Measurements from ENCODE around the gene SRGAP3.

SRGAP3 gene

GRCh38 chr3:9064850-9065249, 184.6 kb downstream of the SRGAP3 start:
- H3K36me3 ChIP-seq (replicated peaks) = no peaks in the 10 kb centered on the region
- H3K27me3 ChIP-seq (ENCODE audit: low read depth) = no peaks in the 10 kb centered on the region
- no peaks in the 10 kb centered on the region for H3K4me1 ChIP-seq
- no peak for DNase-seq (ENCODE audit: low spot score in 2 of 2)
- no peak overlapping the region for H3K4me3 ChIP-seq
- H3K9me3 ChIP-seq = no peaks in the 10 kb centered on the region
- in situ Hi-C loops (cut with MboI; ENCODE audit: low sequenced_read_pairs) = loop anchor here (5.0 kb wide), 1 partner anchor 93 kb away; no protein-coding TSS in a partner anchor

- no peak overlapping the region for H3K4me3 ChIP-seq
- H3K27me3 ChIP-seq (ENCODE audit: low read depth) = no peaks in the 10 kb centered on the region
- H3K36me3 ChIP-seq (replicated peaks) = no peaks in the 10 kb centered on the region
- in situ Hi-C loops (cut with MboI; ENCODE audit: low sequenced_read_pairs) = no loop called here
- H3K4me1 ChIP-seq = no peaks in the 10 kb centered on the region
- DNase-seq (ENCODE audit: low spot score in 2 of 2) = no peak
- H3K9me3 ChIP-seq = no peaks in the 10 kb centered on the region
Observed at GRCh38 chr3:9064251-9064650, 185.2 kb downstream of the SRGAP3 start.

GRCh38 chr3:9062570-9062969, 186.9 kb downstream of the SRGAP3 start:
- no peak for DNase-seq (ENCODE audit: low spot score in 2 of 2)
- Histone ChIP-seq H3K4me1 (no peaks in the 10 kb centered on the region), H3K36me3 (replicated peaks) (no peaks in the 10 kb centered on the region), H3K9me3 (no peaks in the 10 kb centered on the region), H3K27me3 (ENCODE audit: low read depth) (no peaks in the 10 kb centered on the region), H3K4me3 (no peak overlapping the region)
- in situ Hi-C loops (cut with MboI; ENCODE audit: low sequenced_read_pairs) = no loop called here

GRCh38 chr3:9061634-9062033, 187.8 kb downstream of the SRGAP3 start:
- H3K27me3 ChIP-seq (ENCODE audit: low read depth) = no peaks in the 10 kb centered on the region
- DNase-seq (ENCODE audit: low spot score in 2 of 2) = no peak
- no peak overlapping the region for H3K4me3 ChIP-seq
- no peaks in the 10 kb centered on the region for H3K9me3 ChIP-seq
- no peaks in the 10 kb centered on the region for H3K4me1 ChIP-seq
- no peaks in the 10 kb centered on the region for H3K36me3 ChIP-seq (replicated peaks)
- in situ Hi-C loops (cut with MboI; ENCODE audit: low sequenced_read_pairs) = no loop called here

GRCh38 chr3:9059489-9060400, 189.7 kb downstream of the SRGAP3 start:
- Histone ChIP-seq H3K4me1 (no peaks in the 10 kb centered on the region), H3K36me3 (replicated peaks) (no peaks in the 10 kb centered on the region), H3K27me3 (ENCODE audit: low read depth) (no peaks in the 10 kb centered on the region), H3K4me3 (no peak overlapping the region), H3K9me3 (no peaks in the 10 kb centered on the region)
- in situ Hi-C loops (cut with MboI; ENCODE audit: low sequenced_read_pairs) = no loop called here
- no peak for DNase-seq (ENCODE audit: low spot score in 2 of 2)

GRCh38 chr3:9056581-9056980, 192.9 kb downstream of the SRGAP3 start:
- no peaks in the 10 kb centered on the region for H3K4me1 ChIP-seq
- no peak for DNase-seq (ENCODE audit: low spot score in 2 of 2)
- no peaks in the 10 kb centered on the region for H3K9me3 ChIP-seq
- H3K36me3 ChIP-seq (replicated peaks) = no peaks in the 10 kb centered on the region
- in situ Hi-C loops (cut with MboI; ENCODE audit: low sequenced_read_pairs) = no loop called here
- H3K27me3 ChIP-seq (ENCODE audit: low read depth) = no peaks in the 10 kb centered on the region
- no peak overlapping the region for H3K4me3 ChIP-seq

- in situ Hi-C loops (cut with MboI; ENCODE audit: low sequenced_read_pairs) = no loop called here
- H3K27me3 ChIP-seq (ENCODE audit: low read depth) = no peaks in the 10 kb centered on the region
- H3K9me3 ChIP-seq = no peaks in the 10 kb centered on the region
- no peaks in the 10 kb centered on the region for H3K4me1 ChIP-seq
- no peaks in the 10 kb centered on the region for H3K36me3 ChIP-seq (replicated peaks)
- DNase-seq (ENCODE audit: low spot score in 2 of 2) = no peak
- no peak overlapping the region for H3K4me3 ChIP-seq
Observed at GRCh38 chr3:9047452-9048346, 201.7 kb downstream of the SRGAP3 start.

GRCh38 chr3:9045371-9045770, 204.1 kb downstream of the SRGAP3 start:
- Histone ChIP-seq H3K27me3 (ENCODE audit: low read depth) (no peaks in the 10 kb centered on the region), H3K4me1 (no peaks in the 10 kb centered on the region), H3K9me3 (no peaks in the 10 kb centered on the region), H3K36me3 (replicated peaks) (no peaks in the 10 kb centered on the region), H3K4me3 (no peak overlapping the region)
- in situ Hi-C loops (cut with MboI; ENCODE audit: low sequenced_read_pairs) = no loop called here
- DNase-seq (ENCODE audit: low spot score in 2 of 2) = no peak

- Histone ChIP-seq H3K27me3 (ENCODE audit: low read depth) (no peaks in the 10 kb centered on the region), H3K4me1 (no peaks in the 10 kb centered on the region), H3K9me3 (no peaks in the 10 kb centered on the region), H3K36me3 (replicated peaks) (no peaks in the 10 kb centered on the region), H3K4me3 (no peak overlapping the region)
- in situ Hi-C loops (cut with MboI; ENCODE audit: low sequenced_read_pairs) = no loop called here
- DNase-seq (ENCODE audit: low spot score in 2 of 2) = no peak
Observed at GRCh38 chr3:9043063-9043462, 206.4 kb downstream of the SRGAP3 start.

- in situ Hi-C loops (cut with MboI; ENCODE audit: low sequenced_read_pairs) = no loop called here
- no peaks in the 10 kb centered on the region for H3K27me3 ChIP-seq (ENCODE audit: low read depth)
- no peaks in the 10 kb centered on the region for H3K9me3 ChIP-seq
- no peaks in the 10 kb centered on the region for H3K36me3 ChIP-seq (replicated peaks)
- H3K4me1 ChIP-seq = no peaks in the 10 kb centered on the region
- no peak overlapping the region for H3K4me3 ChIP-seq
- DNase-seq (ENCODE audit: low spot score in 2 of 2) = no peak
Observed at GRCh38 chr3:9041626-9042025, 207.8 kb downstream of the SRGAP3 start.

- in situ Hi-C loops (cut with MboI; ENCODE audit: low sequenced_read_pairs) = no loop called here
Observed at GRCh38 chr3:9040996-9041395, 208.4 kb downstream of the SRGAP3 start.

GRCh38 chr3:9037144-9037711, 212.2 kb downstream of the SRGAP3 start:
- Histone ChIP-seq H3K4me1 (no peaks in the 10 kb centered on the region), H3K4me3 (no peak overlapping the region), H3K27me3 (ENCODE audit: low read depth) (no peaks in the 10 kb centered on the region), H3K9me3 (no peaks in the 10 kb centered on the region), H3K36me3 (replicated peaks) (no peaks in the 10 kb centered on the region)
- in situ Hi-C loops (cut with MboI; ENCODE audit: low sequenced_read_pairs) = no loop called here
- no peak for DNase-seq (ENCODE audit: low spot score in 2 of 2)

More at GRCh38 chr3:9040996-9041395, 208.4 kb downstream of the SRGAP3 start:
- H3K27me3 ChIP-seq (ENCODE audit: low read depth) = no peaks in the 10 kb centered on the region
- no peaks in the 10 kb centered on the region for H3K9me3 ChIP-seq
- no peak for DNase-seq (ENCODE audit: low spot score in 2 of 2)
- H3K4me3 ChIP-seq = no peak overlapping the region
- H3K36me3 ChIP-seq (replicated peaks) = no peaks in the 10 kb centered on the region
- H3K4me1 ChIP-seq = no peaks in the 10 kb centered on the region

GRCh38 chr3:9036404-9037131, 212.9 kb downstream of the SRGAP3 start:
- Histone ChIP-seq H3K27me3 (ENCODE audit: low read depth) (no peaks in the 10 kb centered on the region), H3K36me3 (replicated peaks) (no peaks in the 10 kb centered on the region), H3K4me1 (no peaks in the 10 kb centered on the region), H3K9me3 (no peaks in the 10 kb centered on the region), H3K4me3 (no peak overlapping the region)
- no peak for DNase-seq (ENCODE audit: low spot score in 2 of 2)
- in situ Hi-C loops (cut with MboI; ENCODE audit: low sequenced_read_pairs) = no loop called here
